Measurements from ENCODE around the gene LMLN.

GRCh38 chr3:197996855-197997254 lies 36.8 kb downstream of the LMLN start:
- TF ChIP-seq FOXM1 (IDR thresholded peaks at IDR 0.05; ENCODE audit: borderline replicate concordance, low read depth) (no peak), TAF1 (IDR thresholded peaks at IDR 0.05; ENCODE audit: low read depth) (no peak)
